KBM-7 (cell line): ENCODE measurements around the gene LRP5.
"Not testable (repeated sequence)": the region's sequence is repeated elsewhere in the genome, so short reads cannot be mapped to it uniquely, and the experiment has no call there.

Experiments used
- DNase-seq: peaks from one replicate; pipeline ENCODE4 v3.0.0-alpha.2; 2015
- in situ Hi-C: fragments of 300-500 bp; cut with MboI; formaldehyde crosslinking; loops from 2 replicates; pipeline ENCODE4 v1.14.3; 2020; ENCODE audit warnings: low sequenced_read_pairs, low pct_unique_long_range_greater_than_20kb, mixed read lengths

Gene LRP5

GRCh38 chr11:68429661-68430060, 117.3 kb downstream of the LRP5 start:
- in situ Hi-C loops: no loop called here
- DNase-seq: no peak

GRCh38 chr11:68430384-68430783, 118.0 kb downstream of the LRP5 start:
- in situ Hi-C loops: no loop called here
- no peak for DNase-seq

DNA sequence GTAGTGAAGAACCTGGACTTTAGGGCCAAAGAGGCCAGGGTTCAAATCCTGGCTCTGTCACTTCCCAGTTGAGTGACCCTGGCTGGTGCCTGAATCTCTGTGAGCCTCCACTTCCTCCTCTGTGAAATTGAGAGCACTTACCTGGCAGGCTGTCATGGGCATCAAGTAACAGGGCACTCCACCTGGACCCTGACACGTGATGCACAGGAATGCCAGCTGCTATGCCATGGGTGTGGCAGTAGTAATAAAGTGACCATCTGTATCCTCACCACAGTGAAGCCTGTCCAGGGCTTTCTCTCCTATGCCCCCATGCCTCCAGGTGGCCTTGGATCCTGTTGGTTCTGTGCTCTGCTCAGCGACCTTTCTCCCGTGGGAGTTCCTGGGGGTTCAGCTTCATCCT, 118.4 kb downstream of the LRP5 start:
- in situ Hi-C loops: no loop called here
- DNase-seq: no peak

DNA sequence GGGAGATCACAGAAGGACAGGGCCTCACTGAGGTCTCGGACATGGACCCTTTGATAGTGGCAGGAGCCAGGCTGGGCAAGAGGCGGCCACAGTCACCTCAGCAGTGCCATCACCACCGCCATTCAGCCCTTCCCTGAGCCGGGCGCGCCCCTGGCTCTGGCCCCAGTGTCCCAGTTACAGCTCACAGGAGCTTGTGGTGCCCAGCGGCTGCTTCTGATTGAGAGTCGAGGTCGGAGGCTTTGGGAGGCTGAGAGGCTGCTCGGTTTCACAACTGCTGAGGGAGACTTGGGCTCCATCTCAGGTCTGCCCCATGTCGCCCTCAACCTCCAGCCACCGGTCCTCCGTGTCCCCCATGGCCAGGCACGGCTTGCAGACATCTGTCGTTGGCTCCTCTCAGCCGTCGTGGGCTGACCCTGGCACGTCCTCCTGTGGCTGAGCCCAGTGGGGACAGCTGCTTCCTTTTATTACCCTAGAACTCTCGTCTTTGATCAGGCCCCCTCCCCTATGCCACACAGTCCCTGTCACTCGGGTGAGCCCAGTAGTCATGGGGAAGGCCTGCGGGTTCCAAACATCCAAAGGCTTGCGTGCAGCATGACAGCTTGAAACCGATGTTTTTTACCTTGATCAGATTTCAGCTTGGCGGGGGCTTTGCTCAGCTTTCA, 119.7 kb downstream of the LRP5 start:
- in situ Hi-C loops: no loop called here
- no peak for DNase-seq

- in situ Hi-C loops: no loop called here
- no peak for DNase-seq
Measured at GRCh38 chr11:68432874-68433273, 120.5 kb downstream of the LRP5 start.

GRCh38 chr11:68433541-68433940, 121.2 kb downstream of the LRP5 start:
- DNase-seq: no peak
- in situ Hi-C loops: no loop called here

- in situ Hi-C loops, DNase-seq: not testable (repeated sequence)
Measured at GRCh38 chr11:68434159-68434558, 121.8 kb downstream of the LRP5 start.

DNA sequence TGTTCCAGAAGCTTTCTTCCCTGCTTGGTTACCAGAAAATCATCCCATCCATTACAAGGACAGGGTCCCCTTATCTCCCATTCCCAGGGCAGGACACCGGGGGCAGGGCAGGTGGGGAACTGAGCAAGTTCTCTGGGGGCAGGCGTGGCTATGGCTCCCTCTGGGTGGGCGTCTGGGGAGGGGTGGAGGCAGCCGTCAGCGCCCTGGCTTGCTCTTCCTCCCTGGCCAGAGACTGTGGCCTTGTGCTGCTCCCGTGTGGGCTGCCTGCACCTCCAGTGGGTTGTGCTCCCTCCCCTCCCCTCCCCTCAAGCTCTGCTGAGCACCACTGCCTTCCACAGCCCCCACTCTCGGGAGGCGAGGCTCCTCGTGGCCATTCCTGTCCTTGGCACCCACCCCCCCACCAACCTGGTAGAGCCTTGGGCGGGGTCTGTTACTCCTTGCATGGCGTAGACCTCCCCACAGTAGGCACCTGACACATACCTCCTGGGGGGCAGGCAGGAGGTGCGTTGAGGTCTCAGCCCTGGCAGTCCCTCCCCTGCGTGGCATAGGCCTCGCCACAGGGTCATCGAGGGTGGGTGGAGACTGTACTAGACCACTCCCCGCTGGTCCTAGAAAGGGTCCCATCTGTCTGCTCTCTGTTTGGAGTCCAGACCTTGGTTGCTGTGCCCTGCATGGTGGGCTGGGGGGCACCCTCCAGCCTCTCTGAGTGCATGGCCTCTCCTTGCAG, 123.9 kb downstream of the LRP5 start:
- DNase-seq: no peak
- in situ Hi-C loops: no loop called here

- in situ Hi-C loops: no loop called here
- DNase-seq: peak; percentile 43
Measured at GRCh38 chr11:68436985-68437926, 124.9 kb downstream of the LRP5 start.

GRCh38 chr11:68437927-68438657, 125.7 kb downstream of the LRP5 start:
- DNase-seq: no peak
- in situ Hi-C loops: no loop called here

GRCh38 chr11:68438658-68439259, 126.4 kb downstream of the LRP5 start:
- in situ Hi-C loops: no loop called here

GRCh38 chr11:68439355-68440065, 127.1 kb downstream of the LRP5 start:
- no peak for DNase-seq

More at GRCh38 chr11:68438658-68439259, 126.4 kb downstream of the LRP5 start:
- no peak for DNase-seq

DNA sequence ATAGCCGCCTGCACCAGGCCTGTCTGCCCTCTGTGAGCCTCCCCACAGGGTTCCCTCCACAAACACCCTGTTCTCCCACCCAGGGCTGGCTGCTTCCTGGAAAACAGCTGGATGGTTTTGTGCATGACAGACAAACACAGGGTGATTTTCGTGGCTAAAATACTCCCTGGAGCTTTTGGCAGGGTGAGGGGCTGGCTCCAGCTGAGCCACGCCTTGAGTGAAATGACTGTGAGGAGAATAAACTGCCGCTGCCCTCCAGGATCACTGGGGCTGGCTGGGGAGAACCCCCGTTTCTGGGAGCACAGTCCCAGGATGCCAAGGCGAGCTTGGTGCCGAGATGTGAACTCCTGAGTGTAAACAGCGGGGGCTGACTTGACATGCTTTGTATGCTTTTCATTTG, 127.8 kb downstream of the LRP5 start:
- DNase-seq: no peak
- in situ Hi-C loops: no loop called here

More at GRCh38 chr11:68439355-68440065, 127.1 kb downstream of the LRP5 start:
- in situ Hi-C loops: no loop called here

- in situ Hi-C loops: no loop called here
- no peak for DNase-seq
Measured at GRCh38 chr11:68441466-68442230, 129.3 kb downstream of the LRP5 start.

- in situ Hi-C loops: no loop called here
- DNase-seq: no peak
Measured at GRCh38 chr11:68442433-68442832, 130.0 kb downstream of the LRP5 start.

GRCh38 chr11:68444566-68444965, 132.2 kb downstream of the LRP5 start:
- in situ Hi-C loops: no loop called here
- no peak for DNase-seq

- in situ Hi-C loops: no loop called here
- no peak for DNase-seq
Measured at GRCh38 chr11:68445531-68446035, 133.2 kb downstream of the LRP5 start.
